Right lobe of liver (tissue), 6 donors: ENCODE results near the gene KIZ. TPM values are rescaled to one million over a fixed set of nuclear protein-coding genes. Genes with fewer than 3 reads are reported as not detected.
A peak's percentile ranks its signal among the peaks of the same experiment; 100 is the strongest.

Source experiments
- ATAC-seq, 4 donors: fragments of 200-7000 bp; cut with Tn5 transposase; one replicate each; pipeline ENCODE4 v1.9.1; 2020; ENCODE audit warnings: mild to moderate bottlenecking in 4 of 4, moderate library complexity in 4 of 4
- DNase-seq, 3 donors: peaks; one replicate each; pipeline ENCODE4 v3.0.0-alpha.2; 2020
- H3K27ac ChIP-seq, 3 donors: fragments of 200-600 bp; one replicate each; pipeline ENCODE4 v1.8.0; 2022
- H3K27me3 ChIP-seq, 2 donors: fragments of 200-600 bp; one replicate each; pipeline ENCODE4 v1.8.0; 2022
- H3K36me3 ChIP-seq, 4 donors: fragments of 200-600 bp; sonication (generic) in 1 of 4; one replicate each; pipeline versions ENCODE4 v1.5.1 to v1.8.0; 2017 to 2022; ENCODE audit warnings: control low read depth in 1 of 4
- H3K4me1 ChIP-seq, 4 donors: fragments of 200-600 bp; sonication (generic) in 1 of 4; one replicate each; pipeline versions ENCODE4 v1.5.1 to v1.8.0; 2017 to 2022; ENCODE audit warnings: control low read depth in 1 of 4
- H3K4me3 ChIP-seq, 3 donors: fragments of 200-600 bp; one replicate each; pipeline ENCODE4 v1.8.0; 2022
- H3K9me3 ChIP-seq, 4 donors: fragments of 200-600 bp; sonication (generic) in 1 of 4; one replicate each; pipeline versions ENCODE4 v1.5.1 to v1.8.0; 2017 to 2022; ENCODE audit warnings: control low read depth in 1 of 4
- POLR2A ChIP-seq: fragments of 450-650 bp; IDR thresholded peaks from one replicate; pipeline ENCODE4 v1.6.1; 2017; ENCODE audit warnings: antibody characterized with exemption, mild to moderate bottlenecking
- WGBS: methylation state at CpG from one replicate; pipeline ENCODE4 v1.1.6; 2018; ENCODE audit warnings: low coverage, low lambda C conversion rate; ENCODE audit not compliant: insufficient coverage; ENCODE audit errors: missing lambda C conversion rate; 5-methylcytosine and 5-hydroxymethylcytosine counted together
- intact Hi-C, 2 donors: fragments of 100-400 bp; cut with DNase I; formaldehyde crosslinking; loops; one replicate each; pipeline versions ENCODE4 v1.11.2 to v1.14.1; 2022
- total RNA-seq, 6 experiments: library from RNA; depleted of rRNA in 2 of 6; stranded (reverse); fragments of >200 nt in 2 of 6; fragmentation: NEBNext Ultra II Directional in 3 of 6; extraction: Animal tissue kit (Norgen Biotek cat#: 25700) in 3 of 6; gene quantifications; one replicate each; pipeline versions ENCODE4 v1.1.0 to v1.2.4, GENCODE V29; 2016 to 2023
- TF ChIP-seq, protein P1 (sequence below), 4 donors: fragments of 200-600 bp in 3 of 4; fragments of 450-650 bp in 1 of 4; IDR thresholded peaks; one replicate each; pipeline versions ENCODE4 v1.5.1 to v1.8.0; 2016 to 2022; ENCODE audit warnings: antibody characterized with exemption in 4 of 4, mild to moderate bottlenecking in 2 of 4
- donor health status: DM: no; HTN: yes; CAD: no.
- donor health status: DM: no; HTN: no; CAD: no.
- donor health status: DM: no; HTN: no; CAD: no.
- donor health status: DM: no; HTN: yes; CAD: no.
- donor health status: DM: no; HTN: yes; CAD: no.

KIZ gene
- total RNA-seq, 6 experiments from 2014 or later, result 5.1 to 11.5 (median 7.4) TPM

DNA sequence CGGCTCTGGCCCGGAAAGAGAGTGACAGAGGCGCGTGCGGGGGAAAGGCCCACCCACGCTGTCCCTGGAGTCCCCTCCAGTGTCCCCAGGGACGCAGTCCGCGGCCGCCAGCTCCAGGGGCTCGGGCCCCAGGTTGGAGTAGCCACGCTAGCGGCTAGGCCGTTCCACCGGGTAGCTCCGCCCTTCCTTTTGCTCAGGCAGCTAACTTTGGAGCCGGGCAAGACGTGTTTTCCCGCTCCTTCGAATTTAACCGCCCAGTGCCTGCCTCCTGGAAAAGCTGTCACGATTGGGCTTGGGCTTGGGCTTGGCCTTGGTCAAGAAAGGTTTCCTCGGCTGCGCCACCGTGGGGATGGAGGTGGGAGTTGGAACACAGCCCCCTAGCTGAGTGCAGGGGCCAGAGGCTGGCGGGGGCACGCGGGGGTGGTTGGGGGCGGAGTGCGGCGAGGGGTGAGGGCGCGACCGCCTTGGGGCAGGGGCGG is 24.4 kb upstream of the KIZ start:
- intact Hi-C loops, result no loop called here
- DNase-seq, result peak in 1 of 3 donors; percentile 55
- TF ChIP-seq, protein P1, sequence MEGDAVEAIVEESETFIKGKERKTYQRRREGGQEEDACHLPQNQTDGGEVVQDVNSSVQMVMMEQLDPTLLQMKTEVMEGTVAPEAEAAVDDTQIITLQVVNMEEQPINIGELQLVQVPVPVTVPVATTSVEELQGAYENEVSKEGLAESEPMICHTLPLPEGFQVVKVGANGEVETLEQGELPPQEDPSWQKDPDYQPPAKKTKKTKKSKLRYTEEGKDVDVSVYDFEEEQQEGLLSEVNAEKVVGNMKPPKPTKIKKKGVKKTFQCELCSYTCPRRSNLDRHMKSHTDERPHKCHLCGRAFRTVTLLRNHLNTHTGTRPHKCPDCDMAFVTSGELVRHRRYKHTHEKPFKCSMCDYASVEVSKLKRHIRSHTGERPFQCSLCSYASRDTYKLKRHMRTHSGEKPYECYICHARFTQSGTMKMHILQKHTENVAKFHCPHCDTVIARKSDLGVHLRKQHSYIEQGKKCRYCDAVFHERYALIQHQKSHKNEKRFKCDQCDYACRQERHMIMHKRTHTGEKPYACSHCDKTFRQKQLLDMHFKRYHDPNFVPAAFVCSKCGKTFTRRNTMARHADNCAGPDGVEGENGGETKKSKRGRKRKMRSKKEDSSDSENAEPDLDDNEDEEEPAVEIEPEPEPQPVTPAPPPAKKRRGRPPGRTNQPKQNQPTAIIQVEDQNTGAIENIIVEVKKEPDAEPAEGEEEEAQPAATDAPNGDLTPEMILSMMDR (IDR thresholded peaks at IDR 0.05), result no peak
- TF ChIP-seq POLR2A, result no peak
- WGBS, result no CpG with 5 or more reads among the region's 35 CpGs
- peak in 3 of 4 donors; percentile 13 to 24 (median 18) for ATAC-seq
- Histone ChIP-seq H3K4me3 (peak overlapping the region in 2 of 3 donors; percentile 4 to 45), H3K36me3 (no peaks in the 10 kb centered on the region), H3K9me3 (no peaks in the 10 kb centered on the region), H3K27ac (no peak overlapping the region), H3K27me3 (peaks cover 5 to 34% of the 10 kb centered on the region in 2 donors), H3K4me1 (peaks cover 0 to 25% (median 5%) of the 10 kb centered on the region in 4 donors)

DNA sequence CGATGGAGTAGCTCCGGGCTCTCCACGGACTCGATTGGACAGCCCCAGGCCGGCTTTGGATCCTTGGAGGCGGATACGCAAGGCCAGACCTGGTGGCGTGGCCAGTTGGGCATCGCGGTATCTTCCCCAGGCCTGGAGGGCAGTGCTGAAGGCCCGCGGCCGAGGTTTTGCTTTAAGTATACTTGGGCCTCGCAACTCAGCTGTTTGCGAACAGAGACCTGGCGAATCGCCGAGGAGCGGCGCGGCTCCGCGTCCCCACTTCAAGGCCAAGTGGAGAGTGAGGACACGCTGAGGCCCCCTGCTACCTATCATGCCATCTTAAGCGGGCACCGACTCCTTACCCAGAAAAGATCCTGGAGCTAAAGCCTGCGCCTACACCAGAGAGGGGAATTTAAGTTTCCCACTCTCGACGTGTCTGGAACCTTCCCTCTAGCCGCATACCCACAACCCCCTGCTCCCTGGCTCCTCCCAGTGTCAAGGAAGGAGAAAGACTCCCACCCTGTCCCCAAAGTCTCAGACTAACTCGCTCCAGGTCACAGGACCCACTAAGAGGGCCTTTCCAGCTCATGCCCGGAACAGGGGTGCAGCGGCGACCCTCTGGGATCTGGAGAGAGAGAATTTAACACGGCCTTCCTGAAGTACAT is 23.8 kb upstream of the KIZ start:
- peaks cover 8 to 40% of the 10 kb centered on the region in 2 donors for H3K27me3 ChIP-seq

DNA sequence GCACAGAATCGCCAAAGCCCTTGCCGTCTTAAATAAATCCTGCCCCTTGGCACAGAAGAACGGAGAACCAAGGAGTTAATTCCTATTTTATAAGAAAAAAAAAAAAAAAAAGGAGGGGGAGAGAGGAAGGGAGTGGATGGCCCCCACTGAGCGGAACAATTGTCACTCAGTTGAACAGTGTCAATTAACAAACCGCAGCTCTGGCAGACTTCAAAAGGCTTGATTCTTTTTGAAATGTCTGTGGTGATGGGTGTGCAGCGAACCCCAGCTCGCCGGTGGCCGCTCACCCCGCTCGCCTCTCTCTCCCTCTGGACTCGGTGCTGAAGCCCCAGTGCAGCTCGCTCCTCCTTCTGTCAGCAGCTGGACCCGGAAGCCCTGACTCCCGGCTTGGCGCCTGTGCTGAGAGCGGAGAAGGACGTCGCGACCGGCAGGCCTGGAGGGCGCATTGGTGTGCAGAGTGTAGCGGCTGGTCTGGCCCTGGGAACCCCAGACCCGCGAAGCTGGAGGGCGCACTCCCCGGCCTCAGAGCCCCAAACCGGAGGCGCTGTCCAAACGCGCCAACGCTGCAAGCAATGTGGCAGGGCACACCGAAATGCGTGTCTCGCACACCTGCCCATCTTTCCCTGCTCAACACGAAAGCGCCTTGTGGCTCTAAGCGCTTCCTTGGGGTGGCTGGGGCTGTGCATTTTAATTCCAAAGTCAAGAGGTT is 23.1 kb upstream of the KIZ start:
- ATAC-seq (peak; percentile 56 to 71 (median 66)), DNase-seq (peak in 2 of 3 donors; percentile 48 to 70)
- H3K27me3 ChIP-seq, result peaks cover 11 to 41% of the 10 kb centered on the region in 2 donors

More for the DNA sequence above, 23.8 kb upstream of the KIZ start:
- DNase-seq, result peak in 2 of 3 donors; percentile 28 to 59
- 8% methylated on average over 5 of the region's 35 CpGs for WGBS
- intact Hi-C loops, result no loop called here
- ATAC-seq, result peak; percentile 13 to 49 (median 21)
- Histone ChIP-seq H3K4me1 (peaks cover 0 to 25% (median 5%) of the 10 kb centered on the region in 4 donors), H3K27ac (no peak overlapping the region), H3K9me3 (no peaks in the 10 kb centered on the region), H3K4me3 (peak overlapping the region in 1 of 3 donors; percentile 45), H3K36me3 (no peaks in the 10 kb centered on the region)
- TF ChIP-seq POLR2A, result no peak
- TF ChIP-seq, protein P1 (IDR thresholded peaks at IDR 0.05), result no peak

DNA sequence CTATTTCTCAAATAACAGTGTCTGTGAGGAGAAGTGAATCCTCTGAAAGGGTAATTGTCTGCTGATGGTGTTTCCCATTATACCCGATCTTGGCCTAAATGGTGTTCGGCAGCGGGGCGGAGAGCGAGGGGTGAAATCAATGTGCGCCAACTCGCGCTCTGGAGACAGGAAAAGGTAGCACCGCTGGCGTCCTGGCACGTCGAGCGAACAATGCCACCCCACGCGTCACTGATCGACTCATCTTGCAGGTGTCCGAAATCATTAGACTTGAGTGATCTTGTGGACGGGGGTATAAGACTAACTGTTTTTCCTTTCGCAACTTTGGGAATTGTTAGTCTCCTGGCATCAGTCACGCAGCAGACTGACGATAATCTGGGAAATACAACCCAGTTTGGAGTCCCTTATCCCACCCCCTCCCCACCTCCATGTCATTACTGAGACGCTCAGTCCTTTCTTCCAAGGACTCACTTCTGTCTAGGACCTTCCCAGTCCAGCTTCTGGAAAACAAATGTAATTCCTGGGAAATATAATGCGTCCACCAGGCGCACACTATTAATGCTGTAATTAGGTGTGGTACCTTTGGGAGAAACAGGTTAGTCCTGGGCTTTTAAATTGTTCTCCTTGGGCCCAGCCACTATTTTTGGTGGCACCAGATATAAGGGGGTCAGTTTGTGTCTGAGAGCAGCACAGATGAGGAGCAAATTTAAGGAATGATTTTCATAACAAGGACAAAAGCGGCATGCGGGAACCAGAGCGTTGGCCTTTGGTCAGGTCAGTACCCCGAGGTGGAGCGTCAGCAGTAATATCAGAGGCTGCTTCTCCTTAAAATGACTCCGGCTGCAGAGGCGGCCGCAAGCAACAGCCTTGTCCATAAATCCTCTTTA is 22.1 kb upstream of the KIZ start:
- ATAC-seq, result no peak
- intact Hi-C loops, result no loop called here
- H3K27ac ChIP-seq, result no peak overlapping the region
- H3K9me3 ChIP-seq, result no peaks in the 10 kb centered on the region
- DNase-seq, result no peak
- TF ChIP-seq, protein P1 (IDR thresholded peaks at IDR 0.05), result no peak
- TF ChIP-seq POLR2A, result no peak
- H3K27me3 ChIP-seq, result peaks cover 11 to 45% of the 10 kb centered on the region in 2 donors
- H3K4me3 ChIP-seq, result no peak overlapping the region
- WGBS, result 7% methylated on average over 26 of the region's 32 CpGs
- no peaks in the 10 kb centered on the region for H3K36me3 ChIP-seq
- peaks cover 0 to 25% (median 5%) of the 10 kb centered on the region in 4 donors for H3K4me1 ChIP-seq

More for the DNA sequence above, 23.1 kb upstream of the KIZ start:
- H3K36me3 ChIP-seq, result no peaks in the 10 kb centered on the region
- under 1% methylated on average over 25 of the region's 38 CpGs for WGBS
- no peak overlapping the region for H3K27ac ChIP-seq
- TF ChIP-seq, protein P1 (IDR thresholded peaks at IDR 0.05), result no peak
- no peak for TF ChIP-seq POLR2A
- H3K9me3 ChIP-seq, result no peaks in the 10 kb centered on the region
- intact Hi-C loops, result no loop called here
- H3K4me3 ChIP-seq, result no peak overlapping the region
- peaks cover 0 to 25% (median 5%) of the 10 kb centered on the region in 4 donors for H3K4me1 ChIP-seq
